ENCODE measurements around the gene ISG20.

DNA sequence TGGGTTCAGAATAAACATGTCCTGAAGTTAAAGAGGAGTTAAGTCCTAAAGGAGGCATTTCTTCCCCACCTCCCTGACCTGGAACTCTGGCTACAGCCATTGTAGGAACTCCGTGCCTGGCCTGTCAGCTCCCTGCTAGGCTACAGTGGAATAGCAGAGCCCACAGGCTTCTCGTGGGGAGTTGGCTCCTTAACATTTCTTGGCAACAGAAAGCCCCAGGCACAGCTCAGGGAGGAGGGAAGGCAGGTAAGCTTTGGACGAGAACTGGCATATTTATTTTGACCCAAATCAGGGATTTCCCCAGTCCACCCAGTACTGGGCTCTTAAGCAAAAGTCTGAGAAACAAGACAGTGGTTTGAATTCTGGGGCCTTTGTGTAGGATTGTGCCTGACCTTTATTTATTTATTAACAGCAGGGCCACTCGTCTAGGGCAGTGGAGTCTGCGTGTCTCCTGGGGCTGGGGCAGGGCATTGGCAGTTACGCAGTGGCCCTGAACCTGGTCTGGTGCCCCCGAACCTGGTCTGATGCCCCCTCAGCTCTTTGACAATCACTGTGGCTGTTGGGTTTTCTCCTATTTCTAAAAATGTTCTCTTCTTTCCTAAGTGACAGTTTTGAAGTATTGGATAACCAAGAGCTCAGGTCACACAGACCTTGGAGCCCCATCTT, 7.9 kb upstream of the ISG20 start:
- TF ChIP-seq, protein P1, sequence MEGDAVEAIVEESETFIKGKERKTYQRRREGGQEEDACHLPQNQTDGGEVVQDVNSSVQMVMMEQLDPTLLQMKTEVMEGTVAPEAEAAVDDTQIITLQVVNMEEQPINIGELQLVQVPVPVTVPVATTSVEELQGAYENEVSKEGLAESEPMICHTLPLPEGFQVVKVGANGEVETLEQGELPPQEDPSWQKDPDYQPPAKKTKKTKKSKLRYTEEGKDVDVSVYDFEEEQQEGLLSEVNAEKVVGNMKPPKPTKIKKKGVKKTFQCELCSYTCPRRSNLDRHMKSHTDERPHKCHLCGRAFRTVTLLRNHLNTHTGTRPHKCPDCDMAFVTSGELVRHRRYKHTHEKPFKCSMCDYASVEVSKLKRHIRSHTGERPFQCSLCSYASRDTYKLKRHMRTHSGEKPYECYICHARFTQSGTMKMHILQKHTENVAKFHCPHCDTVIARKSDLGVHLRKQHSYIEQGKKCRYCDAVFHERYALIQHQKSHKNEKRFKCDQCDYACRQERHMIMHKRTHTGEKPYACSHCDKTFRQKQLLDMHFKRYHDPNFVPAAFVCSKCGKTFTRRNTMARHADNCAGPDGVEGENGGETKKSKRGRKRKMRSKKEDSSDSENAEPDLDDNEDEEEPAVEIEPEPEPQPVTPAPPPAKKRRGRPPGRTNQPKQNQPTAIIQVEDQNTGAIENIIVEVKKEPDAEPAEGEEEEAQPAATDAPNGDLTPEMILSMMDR (IDR thresholded peaks at IDR 0.05; ENCODE audit: insufficient read depth, low read depth, low read length): no peak
- TF ChIP-seq EZH2 (IDR thresholded peaks at IDR 0.05; ENCODE audit: insufficient read depth, low read length): no peak
